ENCODE measurements around the gene GTSE1.

Gene GTSE1

DNA sequence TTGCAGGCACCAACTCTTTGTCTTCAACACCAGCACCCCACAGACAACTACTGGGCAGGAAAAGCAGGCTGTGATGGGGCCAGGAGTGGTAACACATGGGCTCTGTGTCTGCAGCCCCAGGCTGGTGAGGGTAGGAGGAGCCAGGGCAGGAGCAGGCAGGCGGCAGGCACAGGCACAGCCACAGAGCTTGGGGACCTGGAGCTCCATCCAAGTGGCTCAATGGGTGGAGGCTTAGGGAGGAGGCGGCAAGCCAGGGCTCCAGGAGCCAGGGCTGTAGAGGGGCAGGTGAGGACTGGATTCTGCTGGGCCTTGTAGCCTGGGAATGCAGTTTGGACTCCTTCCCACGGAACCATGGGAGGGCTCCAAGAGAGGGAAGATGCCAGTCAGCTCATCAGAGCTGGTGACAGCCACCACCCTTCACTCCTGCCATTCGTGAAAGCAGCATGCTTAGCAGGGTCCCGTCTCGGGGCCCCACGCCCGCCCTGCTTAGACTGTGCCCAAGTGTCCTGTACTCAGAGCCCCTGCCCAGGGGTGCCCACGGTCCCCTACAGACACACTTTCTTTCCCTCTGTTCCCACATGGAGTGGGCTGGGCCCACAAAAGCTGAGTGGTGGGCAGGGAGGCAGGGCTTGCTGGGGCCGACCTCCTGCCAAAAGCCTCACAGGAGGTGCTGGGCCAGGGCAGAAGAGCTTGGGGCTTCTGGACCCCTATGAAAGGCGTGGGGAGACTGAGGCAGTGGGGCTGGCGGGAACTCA, 16.4 kb upstream of the GTSE1 start:
- DNase-seq (ENCODE audit: low read depth, low spot score) = no peak
- CTCF ChIA-PET = interaction anchor here (0.6 to 1.0 kb wide), 2 partner anchors 10 to 158 kb away, joined by 3 to 4 read pairs; no protein-coding TSS in a partner anchor
- no peak overlapping the region for H3K4me3 ChIP-seq (ENCODE audit: low read depth, low read length)
- no peak for TF ChIP-seq CTCF (IDR thresholded peaks at IDR 0.05; ENCODE audit: insufficient read depth, low read length, missing control alignments)
- POLR2A ChIA-PET = no interaction called here

GRCh38 chr22:46280999-46281623, 15.6 kb upstream of the GTSE1 start:
- POLR2A ChIA-PET = no interaction called here
- CTCF ChIA-PET = interaction anchor here (0.6 to 1.3 kb wide), 4 partner anchors 9 to 275 kb away, joined by 3 to 4 read pairs (median 4); no protein-coding TSS in a partner anchor
- no peak for DNase-seq (ENCODE audit: low read depth, low spot score)
- TF ChIP-seq CTCF (IDR thresholded peaks at IDR 0.05; ENCODE audit: insufficient read depth, low read length, missing control alignments) = no peak
- no peak overlapping the region for H3K4me3 ChIP-seq (ENCODE audit: low read depth, low read length)

GRCh38 chr22:46281866-46282678, 14.6 kb upstream of the GTSE1 start:
- ChIA-PET CTCF (interaction anchor here (0.8 to 1.3 kb wide), 3 partner anchors 8 to 276 kb away, joined by 3 to 4 read pairs (median 3); no protein-coding TSS in a partner anchor), POLR2A (no interaction called here)
- no peak for TF ChIP-seq CTCF (IDR thresholded peaks at IDR 0.05; ENCODE audit: insufficient read depth, low read length, missing control alignments)
- DNase-seq (ENCODE audit: low read depth, low spot score) = no peak
- no peak overlapping the region for H3K4me3 ChIP-seq (ENCODE audit: low read depth, low read length)

- ChIA-PET CTCF (interaction anchor here (1.0 kb wide), 1 partner anchor 27 kb away, joined by 3 read pairs; no protein-coding TSS in a partner anchor), POLR2A (interaction anchor here (1.3 kb wide), 1 partner anchor 11 kb away, joined by 3 read pairs; the partner anchor contains the start of gene GTSE1)
- peak; percentile 24 for DNase-seq (ENCODE audit: low read depth, low spot score)
- TF ChIP-seq CTCF (IDR thresholded peaks at IDR 0.05; ENCODE audit: insufficient read depth, low read length, missing control alignments) = no peak
- no peak overlapping the region for H3K4me3 ChIP-seq (ENCODE audit: low read depth, low read length)
These were observed 10.7 kb upstream of the GTSE1 start for GRCh38 chr22:46286006-46286405.

DNA sequence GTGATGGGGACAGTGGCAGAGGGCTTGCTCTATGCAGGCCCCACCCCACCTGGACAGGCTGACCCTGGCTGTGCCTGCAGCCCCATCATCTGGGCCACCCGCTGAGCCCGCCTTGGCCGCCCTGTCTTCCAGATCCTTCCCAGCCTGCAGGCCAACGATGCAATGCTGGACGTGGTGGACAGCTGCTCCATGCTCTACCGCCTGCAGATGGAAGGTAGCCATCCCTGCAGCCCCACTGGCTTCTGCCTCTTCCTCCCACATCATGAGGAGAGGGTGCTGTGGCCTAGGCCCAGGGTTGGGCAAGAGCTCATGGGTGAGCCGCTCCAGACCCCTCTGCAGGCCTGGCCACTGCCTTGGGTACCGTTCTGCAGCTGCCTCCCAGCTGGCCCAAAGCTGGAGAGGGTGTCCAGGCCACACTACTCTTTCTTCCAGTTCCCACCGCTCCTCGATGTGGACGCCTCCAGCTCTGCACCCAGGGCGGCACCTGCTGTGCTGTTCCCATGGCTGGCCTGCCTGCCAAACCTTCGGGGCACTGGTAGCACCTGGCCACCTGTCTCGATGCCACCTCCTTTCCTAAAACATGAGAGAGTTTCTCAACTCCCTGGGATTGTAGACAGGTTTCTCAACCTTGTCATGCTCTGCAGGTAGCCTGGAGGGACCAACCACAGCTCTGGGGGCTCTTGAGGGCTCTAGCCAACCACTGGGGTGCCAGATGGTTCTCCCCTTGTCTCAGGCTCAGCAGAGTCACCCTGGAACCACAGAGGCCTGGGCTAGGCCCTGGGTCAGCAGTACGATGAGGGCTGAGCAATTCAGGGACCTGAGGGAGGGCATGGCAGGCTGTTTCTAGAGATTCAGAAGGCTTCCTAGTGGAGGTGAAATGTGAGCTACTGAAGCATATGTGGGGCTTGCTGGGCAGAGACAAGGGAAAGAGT, 9.5 kb upstream of the GTSE1 start:
- POLR2A ChIA-PET = interaction anchor here (0.6 to 1.3 kb wide), 3 partner anchors 9 to 37 kb away, joined by 3 to 5 read pairs (median 4); partner anchors contain the start of genes CDPF1 and GTSE1
- TF ChIP-seq CTCF (IDR thresholded peaks at IDR 0.05; ENCODE audit: insufficient read depth, low read length, missing control alignments) = no peak
- DNase-seq (ENCODE audit: low read depth, low spot score) = no peak
- CTCF ChIA-PET = interaction anchor here (1.0 kb wide), 1 partner anchor 26 kb away, joined by 3 read pairs; no protein-coding TSS in a partner anchor
- H3K4me3 ChIP-seq (ENCODE audit: low read depth, low read length) = no peak overlapping the region

Measured in AG04449 (cell line).